HepG2 (cell line): ENCODE data around the gene CACNA1G. TPM values are rescaled to one million over a fixed set of nuclear protein-coding genes. Genes with fewer than 3 reads are reported as not detected.
A peak's percentile ranks its signal among the peaks of the same experiment; 100 is the strongest.

Source experiments
- AGO1 ChIP-seq: fragments of 200-400 bp; formaldehyde crosslinking; IDR thresholded peaks from 2 replicates; pipeline ENCODE4 v1.6.1; 2017; ENCODE audit warnings: mild to moderate bottlenecking, low read depth, low read length, moderate library complexity; ENCODE audit not compliant: poor library complexity, severe bottlenecking
- AGO2 ChIP-seq: fragments of 200-400 bp; formaldehyde crosslinking; optimal IDR thresholded peaks from 2 replicates; pipeline ENCODE3; 2017; ENCODE audit warnings: mild to moderate bottlenecking, low read depth, low read length, moderate library complexity
- ARNTL ChIP-seq: sonication (generic); formaldehyde crosslinking; IDR thresholded peaks from 2 replicates; pipeline ENCODE4 v1.4.0; 2020; ENCODE audit warnings: mild to moderate bottlenecking, missing genetic modification reagents
- BRD4 ChIP-seq: sonication (generic); formaldehyde crosslinking; IDR thresholded peaks from 2 replicates; pipeline ENCODE4 v1.4.0; 2020; ENCODE audit warnings: missing genetic modification reagents
- CBX5 ChIP-seq: sonication (generic); formaldehyde crosslinking; IDR thresholded peaks from 2 replicates; pipeline ENCODE4 v1.4.0; 2020; ENCODE audit warnings: missing genetic modification reagents, borderline replicate concordance
- FOXM1 ChIP-seq: sonication (generic); formaldehyde crosslinking; IDR thresholded peaks from 2 replicates; pipeline ENCODE4 v1.5.0; 2020; ENCODE audit warnings: missing genetic modification reagents
- GFI1 ChIP-seq: sonication (generic); formaldehyde crosslinking; IDR thresholded peaks from 2 replicates; pipeline ENCODE4 v1.5.0; 2020; ENCODE audit warnings: missing genetic modification reagents, mild to moderate bottlenecking, borderline replicate concordance
- HDAC2 ChIP-seq: sonication (generic); formaldehyde crosslinking; IDR thresholded peaks from 2 replicates; pipeline ENCODE4 v1.4.0; 2020; ENCODE audit warnings: missing genetic modification reagents
- IRF2 ChIP-seq: IDR thresholded peaks from 2 replicates; pipeline ENCODE4 v1.6.1; 2018; ENCODE audit warnings: missing genetic modification reagents, missing compliant biosample characterization
- PAF1 ChIP-seq: IDR thresholded peaks from 2 replicates; pipeline ENCODE4 v1.6.1; 2016; ENCODE audit warnings: missing genetic modification reagents, missing compliant biosample characterization
- RCOR2 ChIP-seq: IDR thresholded peaks from 2 replicates; pipeline ENCODE4 v1.6.1; 2016; ENCODE audit warnings: missing biosample characterization, missing genetic modification reagents
- SALL2 ChIP-seq: sonication (generic); formaldehyde crosslinking; IDR thresholded peaks from 2 replicates; pipeline ENCODE4 v1.8.1; 2023; ENCODE audit warnings: mild to moderate bottlenecking, missing genetic modification reagents, inconsistent platforms
- TOE1 ChIP-seq: sonication (generic); formaldehyde crosslinking; IDR thresholded peaks from 2 replicates; pipeline ENCODE4 v1.4.0; 2020; ENCODE audit warnings: mild to moderate bottlenecking, missing genetic modification reagents
- ZFP1 ChIP-seq: IDR thresholded peaks from 2 replicates; pipeline ENCODE4 v1.6.1; 2016
- ZNF264 ChIP-seq: sonication (generic); formaldehyde crosslinking; IDR thresholded peaks from 2 replicates; pipeline ENCODE4 v1.4.0; 2020; ENCODE audit warnings: missing genetic modification reagents
- ZNF333 ChIP-seq: sonication (generic); formaldehyde crosslinking; IDR thresholded peaks from 2 replicates; pipeline ENCODE4 v1.4.0; 2020; ENCODE audit warnings: mild to moderate bottlenecking, missing genetic modification reagents, borderline replicate concordance
- ZNF367 ChIP-seq: sonication (generic); formaldehyde crosslinking; IDR thresholded peaks from 2 replicates; pipeline ENCODE4 v1.4.0; 2020; ENCODE audit warnings: missing genetic modification reagents, borderline replicate concordance
- ZNF468 ChIP-seq: sonication (generic); formaldehyde crosslinking; IDR thresholded peaks from 2 replicates; pipeline ENCODE4 v1.8.0; 2022; ENCODE audit warnings: mild to moderate bottlenecking, moderate library complexity, missing genetic modification reagents
- polyA plus RNA-seq, 8 experiments: library from polyadenylated mRNA; depleted of rRNA in 3 of 8; stranded (reverse) in 7 of 8; unstranded in 1 of 8; fragments of >200 nt; fragmentation: Illumina TruSeq in 4 of 8; extraction: Trizol in 4 of 8; gene quantifications; 2 replicates each; pipeline versions ENCODE4 v1.2.1 to v1.2.3, GENCODE V29; 2011 to 2016; ENCODE audit warnings: low read depth in 4 of 8, missing spikeins in 1 of 8, mixed read lengths in 1 of 8; ENCODE audit not compliant: insufficient read depth in 1 of 8
- total RNA-seq, 5 experiments: library from RNA; depleted of rRNA; stranded (reverse); fragments of >200 nt; fragmentation: Illumina TruSeq; extraction: Trizol; gene quantifications; 2 replicates each; pipeline ENCODE4 v1.2.3, GENCODE V29; 2016; ENCODE audit warnings: low read depth in 1 of 5
- TF ChIP-seq, protein P1 (sequence below): sonication (generic); formaldehyde crosslinking; IDR thresholded peaks from 2 replicates; pipeline ENCODE4 v1.4.0; 2020; ENCODE audit warnings: missing genetic modification reagents
- TF ChIP-seq, protein P2 (sequence below): sonication (generic); formaldehyde crosslinking; IDR thresholded peaks from 2 replicates; pipeline ENCODE4 v1.9.0; 2022; ENCODE audit warnings: missing genetic modification reagents, mild to moderate bottlenecking, borderline replicate concordance
- TF ChIP-seq, protein P3 (sequence below): sonication (generic); formaldehyde crosslinking; IDR thresholded peaks from 2 replicates; pipeline ENCODE4 v1.5.0; 2020; ENCODE audit warnings: missing genetic modification reagents, mild to moderate bottlenecking, borderline replicate concordance
- TF ChIP-seq, protein P4 (sequence below): sonication (generic); formaldehyde crosslinking; IDR thresholded peaks from 2 replicates; pipeline ENCODE4 v1.5.1; 2020; ENCODE audit warnings: missing genetic modification reagents, mild to moderate bottlenecking, borderline replicate concordance
- TF ChIP-seq, protein P5 (sequence below): sonication (generic); formaldehyde crosslinking; IDR thresholded peaks from 2 replicates; pipeline ENCODE4 v1.8.1; 2023; ENCODE audit warnings: mild to moderate bottlenecking, missing genetic modification reagents

The CACNA1G gene
- total and polyA plus RNA-seq, 2 of the 13 experiments (the other 11 are each of a cell fraction or from before 2014, with no cell fraction given) = 0.02 TPM; not detected in 1

DNA sequence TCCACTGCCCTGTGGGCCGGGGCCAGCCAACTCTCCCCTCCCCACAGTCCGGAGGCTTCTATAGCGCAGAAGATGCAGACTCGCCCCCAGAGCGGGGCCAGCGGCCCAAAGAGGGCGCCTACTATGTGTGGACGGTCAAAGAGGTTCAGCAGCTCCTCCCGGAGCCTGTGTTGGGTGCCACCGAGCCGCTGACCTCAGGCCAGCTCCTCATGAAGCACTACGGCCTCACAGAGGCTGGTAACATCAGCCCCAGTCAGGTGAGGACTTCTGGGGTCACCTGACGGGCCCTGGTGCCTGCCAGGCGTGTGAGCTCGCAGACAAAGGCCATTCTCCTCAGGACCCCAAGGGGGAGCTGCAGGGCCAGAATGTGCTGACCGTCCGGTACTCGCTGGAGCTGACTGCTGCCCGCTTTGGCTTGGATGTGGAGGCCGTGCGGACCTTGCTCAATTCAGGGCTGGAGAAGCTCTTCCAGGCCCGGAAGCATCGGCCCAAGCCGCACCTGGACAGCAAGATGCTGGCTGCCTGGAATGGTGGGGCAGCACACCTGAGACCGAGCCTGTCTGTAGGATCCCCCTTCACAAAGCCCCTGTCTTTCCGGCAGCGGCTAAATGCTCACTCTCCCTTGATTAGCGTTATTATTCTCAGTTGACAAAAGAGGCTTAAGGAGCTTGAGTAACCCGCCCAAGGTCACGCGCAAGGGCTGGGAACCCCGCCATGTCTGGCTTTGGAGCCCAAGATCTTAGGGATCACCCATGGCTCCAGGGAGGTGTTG lies 9.7 kb upstream of the CACNA1G start (continued):
- TF ChIP-seq ZFP1 (CRISPR knock-in tag) = no peak
- no peak for TF ChIP-seq ZNF264
- no peak for TF ChIP-seq AGO1
- TF ChIP-seq, protein P1, sequence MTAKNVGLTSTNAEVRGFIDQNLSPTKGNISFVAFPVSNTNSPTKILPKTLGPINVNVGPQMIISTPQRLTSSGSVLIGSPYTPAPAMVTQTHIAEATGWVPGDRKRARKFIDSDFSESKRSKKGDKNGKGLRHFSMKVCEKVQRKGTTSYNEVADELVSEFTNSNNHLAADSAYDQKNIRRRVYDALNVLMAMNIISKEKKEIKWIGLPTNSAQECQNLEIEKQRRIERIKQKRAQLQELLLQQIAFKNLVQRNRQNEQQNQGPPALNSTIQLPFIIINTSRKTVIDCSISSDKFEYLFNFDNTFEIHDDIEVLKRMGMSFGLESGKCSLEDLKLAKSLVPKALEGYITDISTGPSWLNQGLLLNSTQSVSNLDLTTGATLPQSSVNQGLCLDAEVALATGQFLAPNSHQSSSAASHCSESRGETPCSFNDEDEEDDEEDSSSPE (CRISPR knock-in tag) = no peak
- TF ChIP-seq IRF2 (CRISPR knock-in tag) = peak; percentile 80
- TF ChIP-seq PAF1 (CRISPR knock-in tag) = no peak
- TF ChIP-seq HDAC2 (CRISPR knock-in tag) = peak; percentile 51; the same call in 1 of the 2 replicates
- TF ChIP-seq TOE1 (CRISPR knock-in tag) = no peak
- TF ChIP-seq, protein P2, sequence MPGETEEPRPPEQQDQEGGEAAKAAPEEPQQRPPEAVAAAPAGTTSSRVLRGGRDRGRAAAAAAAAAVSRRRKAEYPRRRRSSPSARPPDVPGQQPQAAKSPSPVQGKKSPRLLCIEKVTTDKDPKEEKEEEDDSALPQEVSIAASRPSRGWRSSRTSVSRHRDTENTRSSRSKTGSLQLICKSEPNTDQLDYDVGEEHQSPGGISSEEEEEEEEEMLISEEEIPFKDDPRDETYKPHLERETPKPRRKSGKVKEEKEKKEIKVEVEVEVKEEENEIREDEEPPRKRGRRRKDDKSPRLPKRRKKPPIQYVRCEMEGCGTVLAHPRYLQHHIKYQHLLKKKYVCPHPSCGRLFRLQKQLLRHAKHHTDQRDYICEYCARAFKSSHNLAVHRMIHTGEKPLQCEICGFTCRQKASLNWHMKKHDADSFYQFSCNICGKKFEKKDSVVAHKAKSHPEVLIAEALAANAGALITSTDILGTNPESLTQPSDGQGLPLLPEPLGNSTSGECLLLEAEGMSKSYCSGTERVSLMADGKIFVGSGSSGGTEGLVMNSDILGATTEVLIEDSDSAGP = peak; percentile 76
- peak; percentile 26; the same call in 1 of the 2 replicates for TF ChIP-seq CBX5 (CRISPR knock-in tag)
- TF ChIP-seq, protein P3, sequence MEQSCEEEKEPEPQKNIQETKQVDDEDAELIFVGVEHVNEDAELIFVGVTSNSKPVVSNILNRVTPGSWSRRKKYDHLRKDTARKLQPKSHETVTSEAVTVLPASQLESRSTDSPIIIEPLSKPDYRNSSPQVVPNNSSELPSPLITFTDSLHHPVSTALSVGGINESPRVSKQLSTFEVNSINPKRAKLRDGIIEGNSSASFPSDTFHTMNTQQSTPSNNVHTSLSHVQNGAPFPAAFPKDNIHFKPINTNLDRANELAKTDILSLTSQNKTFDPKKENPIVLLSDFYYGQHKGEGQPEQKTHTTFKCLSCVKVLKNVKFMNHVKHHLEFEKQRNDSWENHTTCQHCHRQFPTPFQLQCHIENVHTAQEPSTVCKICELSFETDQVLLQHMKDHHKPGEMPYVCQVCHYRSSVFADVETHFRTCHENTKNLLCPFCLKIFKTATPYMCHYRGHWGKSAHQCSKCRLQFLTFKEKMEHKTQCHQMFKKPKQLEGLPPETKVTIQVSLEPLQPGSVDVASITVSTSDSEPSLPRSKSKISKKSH (CRISPR knock-in tag) = no peak
- TF ChIP-seq, protein P4, sequence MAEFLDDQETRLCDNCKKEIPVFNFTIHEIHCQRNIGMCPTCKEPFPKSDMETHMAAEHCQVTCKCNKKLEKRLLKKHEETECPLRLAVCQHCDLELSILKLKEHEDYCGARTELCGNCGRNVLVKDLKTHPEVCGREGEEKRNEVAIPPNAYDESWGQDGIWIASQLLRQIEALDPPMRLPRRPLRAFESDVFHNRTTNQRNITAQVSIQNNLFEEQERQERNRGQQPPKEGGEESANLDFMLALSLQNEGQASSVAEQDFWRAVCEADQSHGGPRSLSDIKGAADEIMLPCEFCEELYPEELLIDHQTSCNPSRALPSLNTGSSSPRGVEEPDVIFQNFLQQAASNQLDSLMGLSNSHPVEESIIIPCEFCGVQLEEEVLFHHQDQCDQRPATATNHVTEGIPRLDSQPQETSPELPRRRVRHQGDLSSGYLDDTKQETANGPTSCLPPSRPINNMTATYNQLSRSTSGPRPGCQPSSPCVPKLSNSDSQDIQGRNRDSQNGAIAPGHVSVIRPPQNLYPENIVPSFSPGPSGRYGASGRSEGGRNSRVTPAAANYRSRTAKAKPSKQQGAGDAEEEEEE (CRISPR knock-in tag) = no peak
- 0 out of 2 replicates have a peak, but pooled peaks have one; percentile 46 for TF ChIP-seq SALL2 (CRISPR knock-in tag)
- TF ChIP-seq AGO2 = peak; percentile 32
- TF ChIP-seq ZNF468 (CRISPR knock-in tag) = no peak
- no peak for TF ChIP-seq RCOR2
- TF ChIP-seq ZNF367 = no peak
- TF ChIP-seq, protein P5, sequence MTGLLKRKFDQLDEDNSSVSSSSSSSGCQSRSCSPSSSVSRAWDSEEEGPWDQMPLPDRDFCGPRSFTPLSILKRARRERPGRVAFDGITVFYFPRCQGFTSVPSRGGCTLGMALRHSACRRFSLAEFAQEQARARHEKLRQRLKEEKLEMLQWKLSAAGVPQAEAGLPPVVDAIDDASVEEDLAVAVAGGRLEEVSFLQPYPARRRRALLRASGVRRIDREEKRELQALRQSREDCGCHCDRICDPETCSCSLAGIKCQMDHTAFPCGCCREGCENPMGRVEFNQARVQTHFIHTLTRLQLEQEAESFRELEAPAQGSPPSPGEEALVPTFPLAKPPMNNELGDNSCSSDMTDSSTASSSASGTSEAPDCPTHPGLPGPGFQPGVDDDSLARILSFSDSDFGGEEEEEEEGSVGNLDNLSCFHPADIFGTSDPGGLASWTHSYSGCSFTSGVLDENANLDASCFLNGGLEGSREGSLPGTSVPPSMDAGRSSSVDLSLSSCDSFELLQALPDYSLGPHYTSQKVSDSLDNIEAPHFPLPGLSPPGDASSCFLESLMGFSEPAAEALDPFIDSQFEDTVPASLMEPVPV = no peak
- 0 out of 2 replicates have a peak, but pooled peaks have one; percentile 61 for TF ChIP-seq BRD4 (CRISPR knock-in tag)
- TF ChIP-seq ZNF333 (CRISPR knock-in tag) = no peak
- TF ChIP-seq FOXM1 (CRISPR knock-in tag) = no peak
- TF ChIP-seq ARNTL (CRISPR knock-in tag) = no peak
- no peak for TF ChIP-seq GFI1 (CRISPR knock-in tag)
